Measurements from ENCODE around the gene ARV1. TPM values are rescaled to one million over a fixed set of nuclear protein-coding genes. Genes with fewer than 3 reads are reported as not detected.

The ARV1 gene
- total RNA-seq, 2 experiments from 2014 or later, result 15.2 to 15.3 TPM

- Mint-ChIP-seq H3K36me3 (ENCODE audit: low read depth) (peaks cover 12% of the 10 kb centered on the region), H3K27me3 (no peaks in the 10 kb centered on the region), H3K4me1 (ENCODE audit: low read depth) (peaks cover 10% of the 10 kb centered on the region), H3K9me3 (no peaks in the 10 kb centered on the region), H3K27ac (no peak overlapping the region), H3K4me3 (no peak overlapping the region)
- POLR2A ChIA-PET, result no interaction called here
- TF ChIP-seq CTCF (IDR thresholded peaks at IDR 0.05), result no peak
- intact Hi-C loops (cut with micrococcal nuclease), result no loop called here
- DNase-seq (no peak), ATAC-seq (no peak)
- CTCF ChIA-PET, result interaction anchor here (0.6 to 0.7 kb wide), 2 partner anchors 9 to 68 kb away, joined by 3 to 4 read pairs; no protein-coding TSS in a partner anchor
Measured at GRCh38 chr1:230985711-230986110, 6.8 kb downstream of the ARV1 start.

DNA sequence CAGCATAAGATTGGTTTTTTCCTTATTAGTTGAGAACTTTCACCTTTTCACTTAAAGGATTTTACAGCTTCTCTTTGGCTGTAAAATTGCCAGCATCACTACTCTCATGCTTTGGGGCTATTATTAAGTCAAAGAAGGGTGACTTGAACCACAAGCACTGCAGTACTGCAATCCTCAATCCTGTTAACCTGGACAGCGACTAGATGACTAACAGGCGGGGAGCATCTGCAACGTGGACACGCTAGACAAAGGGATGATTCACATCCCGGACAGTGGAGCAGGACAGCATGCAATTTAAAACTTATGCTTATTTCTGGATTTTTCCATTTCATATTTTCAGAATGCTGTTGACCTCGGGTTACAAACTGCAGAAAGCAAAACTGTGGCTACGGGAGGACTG is 8.1 kb downstream of the ARV1 start:
- H3K4me1 Mint-ChIP-seq (ENCODE audit: low read depth), result peaks cover 10% of the 10 kb centered on the region
- H3K27ac Mint-ChIP-seq, result no peak overlapping the region
- no peak for TF ChIP-seq CTCF (IDR thresholded peaks at IDR 0.05)
- H3K27me3 Mint-ChIP-seq, result no peaks in the 10 kb centered on the region
- POLR2A ChIA-PET, result no interaction called here
- H3K4me3 Mint-ChIP-seq, result no peak overlapping the region
- ATAC-seq (no peak), DNase-seq (no peak)
- no peaks in the 10 kb centered on the region for H3K9me3 Mint-ChIP-seq
- peaks cover 17% of the 10 kb centered on the region for H3K36me3 Mint-ChIP-seq (ENCODE audit: low read depth)
- CTCF ChIA-PET, result no interaction called here
- intact Hi-C loops (cut with micrococcal nuclease), result no loop called here

- Mint-ChIP-seq H3K27me3 (no peaks in the 10 kb centered on the region), H3K9me3 (no peaks in the 10 kb centered on the region), H3K36me3 (ENCODE audit: low read depth) (peaks cover 21% of the 10 kb centered on the region), H3K27ac (no peak overlapping the region), H3K4me1 (ENCODE audit: low read depth) (peaks cover 10% of the 10 kb centered on the region), H3K4me3 (no peak overlapping the region)
- TF ChIP-seq CTCF (IDR thresholded peaks at IDR 0.05), result no peak
- POLR2A ChIA-PET, result no interaction called here
- intact Hi-C loops (cut with micrococcal nuclease), result no loop called here
- CTCF ChIA-PET, result no interaction called here
- ATAC-seq, result no peak
- DNase-seq, result no peak
Measured at GRCh38 chr1:230987448-230987847, 8.6 kb downstream of the ARV1 start.

DNA sequence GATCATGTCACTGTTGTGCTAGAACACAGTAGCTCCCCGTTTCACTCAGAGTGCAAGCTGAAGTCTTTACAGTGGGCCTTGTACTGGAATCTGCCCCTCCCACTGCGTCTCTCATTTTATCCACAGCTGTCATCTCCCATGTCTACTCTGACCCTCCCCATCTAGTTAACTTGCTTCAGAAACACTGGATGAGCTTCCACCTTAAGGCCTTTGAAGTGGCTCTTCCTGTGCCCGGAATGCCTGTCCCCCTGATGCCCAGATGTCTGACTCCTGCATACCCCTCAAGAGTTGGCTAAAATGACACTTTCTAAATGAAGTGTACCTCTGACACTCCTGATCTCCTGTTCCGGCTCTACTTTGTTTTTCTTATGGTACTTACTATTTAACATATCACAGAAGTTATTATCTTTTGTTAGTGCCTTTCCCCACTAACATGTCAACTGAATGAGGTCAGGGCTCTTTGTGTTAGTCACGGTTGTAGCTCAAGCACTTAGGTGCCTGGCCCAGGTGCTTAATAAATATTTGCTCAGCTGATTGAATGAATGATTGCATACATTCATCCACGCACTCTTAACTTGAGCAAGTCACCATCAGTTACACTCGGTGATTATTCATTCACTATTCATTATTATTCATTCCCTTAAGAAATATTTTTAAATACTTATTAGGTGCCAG is 13.3 kb downstream of the ARV1 start:
- DNase-seq, result no peak
- Mint-ChIP-seq H3K27me3 (no peaks in the 10 kb centered on the region), H3K27ac (no peak overlapping the region), H3K9me3 (no peaks in the 10 kb centered on the region), H3K4me3 (no peak overlapping the region), H3K4me1 (ENCODE audit: low read depth) (no peaks in the 10 kb centered on the region), H3K36me3 (ENCODE audit: low read depth) (peaks cover 30% of the 10 kb centered on the region)
- CTCF ChIA-PET, result interaction anchor here (1.0 kb wide), 1 partner anchor 99 kb away, joined by 3 read pairs; no protein-coding TSS in a partner anchor
- POLR2A ChIA-PET, result no interaction called here
- TF ChIP-seq CTCF (IDR thresholded peaks at IDR 0.05), result no peak
- ATAC-seq, result no peak
- intact Hi-C loops (cut with micrococcal nuclease), result no loop called here

DNA sequence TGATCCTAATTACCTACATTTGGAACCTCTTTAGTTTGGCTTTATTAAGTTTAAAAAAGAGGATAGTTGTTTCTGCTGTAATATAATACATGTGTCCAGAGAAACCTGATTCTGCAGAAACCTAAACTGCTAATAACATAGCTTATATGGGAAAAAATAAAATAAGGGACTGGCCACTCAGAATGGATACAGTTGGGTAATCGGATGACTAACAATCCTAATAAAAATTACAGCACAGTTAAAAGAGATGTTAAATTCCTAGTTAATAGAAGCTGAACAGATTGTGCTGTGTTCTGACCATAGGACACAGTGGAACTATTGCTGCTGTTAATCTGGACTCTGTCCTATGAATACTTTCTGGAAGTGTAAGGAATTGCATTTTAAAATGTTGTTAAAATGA is 16.0 kb downstream of the ARV1 start:
- no peak for TF ChIP-seq CTCF (IDR thresholded peaks at IDR 0.05)
- Mint-ChIP-seq H3K4me1 (ENCODE audit: low read depth) (no peaks in the 10 kb centered on the region), H3K27ac (no peak overlapping the region), H3K9me3 (no peaks in the 10 kb centered on the region), H3K36me3 (ENCODE audit: low read depth) (peaks cover 40% of the 10 kb centered on the region), H3K4me3 (no peak overlapping the region), H3K27me3 (no peaks in the 10 kb centered on the region)
- CTCF ChIA-PET, result interaction anchor here (1.1 to 1.4 kb wide), 2 partner anchors 78 to 96 kb away, joined by 3 to 4 read pairs; no protein-coding TSS in a partner anchor
- ATAC-seq, result no peak
- POLR2A ChIA-PET, result interaction anchor here (0.7 to 1.5 kb wide), 2 partner anchors 19 to 46 kb away, joined by 3 read pairs; no protein-coding TSS in a partner anchor
- intact Hi-C loops (cut with micrococcal nuclease), result no loop called here
- no peak for DNase-seq

All from activated CD8-positive, alpha-beta T cell treated with anti-CD3 and anti-CD28 coated beads for 36 hours (primary cell).